ENCODE data around the gene ELOVL6. TPM values are rescaled to one million over a fixed set of nuclear protein-coding genes. Genes with fewer than 3 reads are reported as not detected.
"Not testable (repeated sequence)": the region's sequence is repeated elsewhere in the genome, so short reads cannot be mapped to it uniquely, and the experiment has no call there.

The ELOVL6 gene
- total RNA-seq, 1 experiment from 2014 or later: 12.9 TPM

DNA sequence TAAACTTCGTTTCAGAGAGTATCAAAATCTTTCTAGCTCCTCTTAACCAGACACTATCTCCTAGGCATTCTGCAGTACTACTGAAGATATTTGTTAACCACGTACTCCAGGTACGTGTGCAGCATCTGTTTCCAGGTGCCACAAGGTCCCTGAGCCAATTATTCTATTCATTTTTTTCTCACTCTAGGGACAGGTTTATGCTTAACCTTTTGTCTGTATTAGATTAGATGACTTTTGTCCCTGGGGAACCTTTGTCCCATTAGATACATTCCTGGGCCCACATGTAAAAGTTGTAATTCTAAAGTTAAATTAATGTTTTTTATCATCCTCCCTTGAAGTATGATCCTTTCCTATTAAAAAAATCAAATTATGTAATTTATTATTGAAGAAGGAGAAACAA is 16.5 kb downstream of the ELOVL6 start:
- Histone ChIP-seq H3K4me3 (no peak overlapping the region), H3K36me3 (no peaks in the 10 kb centered on the region; the same call in 1 of the 2 replicates), H3K27me3 (no peaks in the 10 kb centered on the region), H3K9me3 (no peaks in the 10 kb centered on the region)
- DNase-seq: no peak

DNA sequence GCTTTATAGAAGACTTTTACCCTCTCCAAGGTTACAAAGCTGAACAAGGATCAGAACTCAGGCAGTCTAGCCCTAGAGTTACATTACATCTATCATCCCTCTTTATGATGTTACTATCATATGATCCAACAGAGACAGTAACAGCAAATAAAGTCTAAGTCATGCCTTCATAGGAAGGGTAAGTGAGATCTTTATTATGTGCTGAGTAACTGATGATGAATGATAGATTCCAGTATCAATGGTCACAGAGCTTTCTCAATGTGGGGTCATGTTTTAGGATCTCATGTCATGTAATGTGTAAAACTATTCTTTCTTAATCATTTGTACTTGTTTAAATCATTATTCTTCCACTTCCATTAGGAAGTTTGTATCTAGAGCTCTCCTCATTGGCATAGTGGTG is 22.8 kb downstream of the ELOVL6 start:
- Histone ChIP-seq H3K4me3 (no peak overlapping the region), H3K27me3 (no peaks in the 10 kb centered on the region), H3K36me3 (no peaks in the 10 kb centered on the region), H3K9me3 (no peaks in the 10 kb centered on the region)
- DNase-seq: no peak

DNA sequence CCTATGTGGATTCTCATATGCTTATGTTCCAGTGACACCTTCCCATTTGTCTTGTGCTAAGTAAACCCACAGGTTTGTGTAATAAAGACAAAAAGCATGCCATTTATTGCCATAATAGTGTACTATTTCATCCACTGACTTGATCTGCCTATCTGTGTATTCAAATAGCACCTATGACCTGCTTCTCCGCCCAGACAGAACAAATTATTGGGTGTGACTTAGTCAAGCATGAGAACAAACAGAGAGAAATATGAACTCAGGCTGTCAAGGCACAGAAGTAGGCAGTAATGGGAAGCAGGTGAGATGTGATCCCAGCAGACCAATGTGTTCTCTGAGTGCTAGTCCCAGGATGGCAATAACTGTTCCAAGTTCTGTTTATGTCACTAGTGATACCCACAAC is 25.4 kb downstream of the ELOVL6 start:
- no peak overlapping the region for H3K4me3 ChIP-seq
- no peaks in the 10 kb centered on the region for H3K36me3 ChIP-seq
- H3K27me3 ChIP-seq: no peaks in the 10 kb centered on the region
- H3K9me3 ChIP-seq: no peaks in the 10 kb centered on the region
- no peak for DNase-seq

- H3K27me3 ChIP-seq: no peaks in the 10 kb centered on the region
- no peak for DNase-seq
- H3K36me3 ChIP-seq: no peaks in the 10 kb centered on the region
- no peaks in the 10 kb centered on the region for H3K9me3 ChIP-seq
- H3K4me3 ChIP-seq: no peak overlapping the region
These were observed 26.4 kb downstream of the ELOVL6 start for GRCh38 chr4:110171971-110172370.

DNA sequence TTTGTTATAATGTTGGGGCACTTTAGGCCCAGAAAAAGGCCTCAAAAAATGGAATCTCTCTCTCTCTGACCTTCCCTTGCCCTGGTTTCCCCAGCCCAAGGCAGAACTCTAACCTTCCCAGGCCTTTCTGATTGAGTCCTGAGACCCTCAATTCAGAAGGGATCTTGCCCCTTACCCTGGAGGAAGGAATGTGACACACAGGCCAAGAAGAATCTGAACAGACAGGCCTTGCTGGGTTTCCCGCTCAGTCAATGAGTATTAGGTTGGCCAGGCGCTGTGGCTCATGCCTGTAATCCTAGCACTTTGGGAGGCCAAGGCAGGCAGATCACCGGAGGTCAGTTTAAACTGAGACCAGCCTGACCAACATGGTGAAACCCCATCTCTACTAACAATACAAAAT is 27.6 kb downstream of the ELOVL6 start:
- Histone ChIP-seq H3K27me3 (no peaks in the 10 kb centered on the region), H3K9me3 (no peaks in the 10 kb centered on the region), H3K36me3 (no peaks in the 10 kb centered on the region), H3K4me3 (no peak overlapping the region)
- no peak for DNase-seq

DNA sequence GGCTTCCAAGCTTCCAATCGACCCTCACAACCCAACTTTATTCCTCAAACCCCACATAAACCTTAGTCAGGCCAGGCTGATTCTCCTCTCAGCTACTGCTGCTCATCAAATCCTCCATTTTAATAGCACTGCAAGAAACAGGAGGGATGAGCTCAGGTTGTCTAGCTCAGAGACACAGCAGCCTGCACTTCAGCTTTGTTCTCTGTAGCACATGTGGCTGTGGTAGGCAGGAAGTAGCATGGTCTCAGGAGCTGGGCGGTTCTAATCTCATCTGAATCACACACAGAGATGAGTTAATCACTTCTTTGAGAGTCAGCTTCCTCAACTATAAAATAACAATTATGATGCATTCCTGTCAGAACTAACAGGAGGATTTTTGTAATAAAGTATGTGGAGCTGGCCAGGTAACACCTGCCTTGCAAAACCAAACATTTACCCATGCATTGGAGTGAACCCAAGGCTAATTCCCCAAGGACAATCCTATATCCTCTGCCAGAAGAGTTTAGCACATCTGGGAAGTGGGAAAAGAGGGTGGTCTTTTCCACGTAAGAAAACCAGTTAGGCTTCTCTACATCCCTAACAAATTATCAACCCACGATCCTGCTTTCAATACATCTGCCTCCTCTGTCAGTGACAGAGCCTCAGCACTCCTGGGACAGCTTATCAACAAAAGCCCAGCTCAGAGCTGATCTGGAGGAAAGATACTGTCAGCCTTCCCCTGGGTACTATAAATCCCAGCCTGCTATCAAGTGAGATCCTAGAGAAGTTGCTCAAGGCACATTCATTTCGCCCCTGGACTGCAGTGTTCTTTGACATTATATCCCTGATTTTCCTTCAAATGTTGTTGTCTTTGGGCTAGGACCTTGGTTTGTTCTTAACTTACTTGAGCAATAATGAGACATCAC is 32.8 kb downstream of the ELOVL6 start:
- Histone ChIP-seq H3K4me3 (no peak overlapping the region), H3K27me3 (no peaks in the 10 kb centered on the region), H3K36me3 (no peaks in the 10 kb centered on the region; the same call in 1 of the 2 replicates), H3K9me3 (no peaks in the 10 kb centered on the region)
- peak; percentile 64 for DNase-seq

- Histone ChIP-seq H3K9me3 (no peaks in the 10 kb centered on the region), H3K36me3 (no peaks in the 10 kb centered on the region; the same call in 1 of the 2 replicates), H3K4me3 (no peak overlapping the region), H3K27me3 (no peaks in the 10 kb centered on the region)
- DNase-seq: no peak
These were observed 33.6 kb downstream of the ELOVL6 start for GRCh38 chr4:110164856-110165255.

- peak; percentile 15 for DNase-seq
- Histone ChIP-seq H3K36me3 (no peaks in the 10 kb centered on the region; the same call in 1 of the 2 replicates), H3K9me3 (no peaks in the 10 kb centered on the region), H3K27me3 (no peaks in the 10 kb centered on the region), H3K4me3 (no peak overlapping the region)
These were observed 34.2 kb downstream of the ELOVL6 start for GRCh38 chr4:110164251-110164650.

GRCh38 chr4:110163327-110164069 is 34.9 kb downstream of the ELOVL6 start:
- Histone ChIP-seq H3K36me3 (no peaks in the 10 kb centered on the region; the same call in 1 of the 2 replicates), H3K27me3 (no peaks in the 10 kb centered on the region), H3K4me3 (no peak overlapping the region), H3K9me3 (no peaks in the 10 kb centered on the region)
- peak; percentile 6 for DNase-seq

DNA sequence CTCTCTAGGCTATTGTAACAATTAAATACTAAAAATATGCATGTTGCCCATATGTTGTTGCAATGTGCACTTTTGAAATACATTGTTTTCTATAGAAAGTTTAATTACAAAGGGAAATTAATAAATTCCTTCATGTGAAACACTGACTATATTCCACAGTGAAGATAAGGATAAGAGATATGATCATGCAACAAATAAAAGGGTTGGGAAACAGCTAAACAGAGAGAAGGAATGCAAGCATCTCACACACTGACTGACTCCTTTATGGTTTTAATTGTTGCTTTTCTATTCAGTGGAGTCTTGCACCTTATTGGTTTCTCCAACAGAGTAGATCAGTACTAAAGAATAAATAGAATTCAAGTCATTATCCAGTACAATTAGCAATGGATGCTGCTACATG is 37.8 kb downstream of the ELOVL6 start:
- no peaks in the 10 kb centered on the region for H3K9me3 ChIP-seq
- no peaks in the 10 kb centered on the region; the same call in 1 of the 2 replicates for H3K36me3 ChIP-seq
- DNase-seq: no peak
- no peak overlapping the region for H3K4me3 ChIP-seq
- no peaks in the 10 kb centered on the region for H3K27me3 ChIP-seq

GRCh38 chr4:110159541-110159940 is 38.9 kb downstream of the ELOVL6 start:
- Histone ChIP-seq H3K27me3 (no peaks in the 10 kb centered on the region), H3K36me3 (no peaks in the 10 kb centered on the region; the same call in 1 of the 2 replicates), H3K9me3 (no peaks in the 10 kb centered on the region), H3K4me3 (no peak overlapping the region)
- no peak for DNase-seq

DNA sequence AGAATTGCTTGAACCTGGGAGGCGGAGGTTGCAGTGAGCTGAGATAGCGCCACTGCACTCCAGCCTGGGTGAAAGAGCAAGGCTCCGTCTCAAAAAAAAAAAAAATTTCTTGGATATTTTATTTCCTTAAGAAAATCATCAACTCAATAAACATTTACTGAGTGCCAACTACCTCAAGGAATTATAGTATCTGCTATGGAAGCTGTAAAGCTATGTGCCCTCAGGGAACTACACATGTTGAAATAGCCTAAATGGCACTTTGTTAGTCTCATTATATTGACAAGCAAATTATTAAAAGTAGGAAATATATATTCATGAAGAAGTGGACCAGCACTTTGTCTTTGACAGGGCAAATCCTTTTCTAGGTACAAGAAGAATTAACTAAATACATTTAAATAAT is 40.8 kb downstream of the ELOVL6 start:
- Histone ChIP-seq H3K27me3 (no peaks in the 10 kb centered on the region), H3K4me3 (no peak overlapping the region), H3K9me3 (no peaks in the 10 kb centered on the region), H3K36me3 (no peaks in the 10 kb centered on the region; the same call in 1 of the 2 replicates)
- no peak for DNase-seq

DNA sequence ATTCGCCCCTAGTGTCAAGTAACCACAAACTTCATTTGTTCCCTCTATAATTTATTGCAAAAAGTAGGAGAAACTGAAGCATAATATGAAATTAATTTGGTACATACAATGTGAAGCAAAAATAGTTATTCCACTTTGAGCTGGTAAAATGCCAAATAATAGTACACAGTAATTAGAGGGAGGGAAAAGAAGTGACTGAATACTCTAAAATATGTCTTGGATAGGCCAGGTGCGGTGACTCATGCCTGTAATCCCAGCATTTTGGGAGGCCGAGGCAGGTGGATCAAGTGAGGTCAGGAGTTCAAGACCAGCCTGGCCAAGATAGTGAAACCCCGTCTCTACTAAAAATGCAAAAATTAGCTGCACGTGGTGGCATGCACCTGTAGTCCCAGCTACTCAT is 41.2 kb downstream of the ELOVL6 start:
- not testable (repeated sequence) for H3K9me3 ChIP-seq, H3K4me3 ChIP-seq, H3K27me3 ChIP-seq, H3K36me3 ChIP-seq
- peak; percentile 41 for DNase-seq

GRCh38 chr4:110156442-110156841 is 42.0 kb downstream of the ELOVL6 start:
- DNase-seq: no peak
- no peaks in the 10 kb centered on the region for H3K36me3 ChIP-seq
- no peak overlapping the region for H3K4me3 ChIP-seq
- H3K27me3 ChIP-seq: no peaks in the 10 kb centered on the region
- H3K9me3 ChIP-seq: no peaks in the 10 kb centered on the region

- Histone ChIP-seq H3K27me3 (no peaks in the 10 kb centered on the region), H3K36me3 (no peaks in the 10 kb centered on the region), H3K9me3 (no peaks in the 10 kb centered on the region), H3K4me3 (no peak overlapping the region)
- no peak for DNase-seq
These were observed 42.8 kb downstream of the ELOVL6 start for GRCh38 chr4:110155654-110156053.

DNA sequence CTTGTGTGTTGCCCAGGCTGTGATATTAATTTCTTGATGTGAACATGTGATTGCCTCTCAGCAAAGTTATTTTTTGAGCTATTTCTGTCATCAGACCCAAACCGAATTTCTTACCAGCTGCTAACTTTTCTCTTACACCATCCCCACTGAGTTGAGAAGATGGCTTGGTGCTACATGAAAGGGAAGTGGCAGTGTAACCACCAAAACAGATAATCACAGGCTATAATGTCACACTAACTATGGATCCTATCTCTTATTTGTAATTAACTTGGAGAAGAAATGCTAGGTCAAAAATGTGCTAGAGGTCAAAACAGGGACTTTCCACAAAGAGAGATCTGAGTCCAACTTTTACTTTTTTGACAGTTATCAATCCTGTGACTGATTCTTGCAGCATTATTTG is 43.8 kb downstream of the ELOVL6 start:
- Histone ChIP-seq H3K27me3 (no peaks in the 10 kb centered on the region), H3K4me3 (no peak overlapping the region), H3K36me3 (no peaks in the 10 kb centered on the region), H3K9me3 (no peaks in the 10 kb centered on the region)
- DNase-seq: no peak

- no peak overlapping the region for H3K4me3 ChIP-seq
- no peaks in the 10 kb centered on the region for H3K36me3 ChIP-seq
- H3K9me3 ChIP-seq: no peaks in the 10 kb centered on the region
- H3K27me3 ChIP-seq: no peaks in the 10 kb centered on the region
- DNase-seq: no peak
These were observed 46.0 kb downstream of the ELOVL6 start for GRCh38 chr4:110152386-110152785.

All from MG63 (cell line).